Endothelial cell (in vitro differentiated cells): ENCODE data around the gene PKIB. TPM values are rescaled to one million over a fixed set of nuclear protein-coding genes. Genes with fewer than 3 reads are reported as not detected.

Experiments
- DNase-seq: peaks from one replicate; pipeline ENCODE4 v3.0.0; 2021; ENCODE audit warnings: low spot score
- H3K27ac Mint-ChIP-seq: one replicate; pipeline ENCODE4 v1.8.0; 2021; ENCODE audit warnings: mixed read lengths, inconsistent platforms; ENCODE audit not compliant: unreplicated experiment
- H3K27me3 Mint-ChIP-seq: one replicate; pipeline ENCODE4 v1.8.0; 2021; ENCODE audit warnings: mild to moderate bottlenecking, moderate library complexity, mixed read lengths, inconsistent platforms; ENCODE audit not compliant: unreplicated experiment
- H3K36me3 Mint-ChIP-seq: one replicate; pipeline ENCODE4 v1.8.0; 2021; ENCODE audit warnings: mild to moderate bottlenecking, low read depth, mixed read lengths, inconsistent platforms; ENCODE audit not compliant: unreplicated experiment
- H3K4me1 Mint-ChIP-seq: one replicate; pipeline ENCODE4 v1.8.0; 2021; ENCODE audit warnings: mild to moderate bottlenecking, mixed read lengths, inconsistent platforms; ENCODE audit not compliant: unreplicated experiment
- H3K4me3 Mint-ChIP-seq: one replicate; pipeline ENCODE4 v1.8.0; 2021; ENCODE audit warnings: mild to moderate bottlenecking, mixed read lengths, inconsistent platforms; ENCODE audit not compliant: unreplicated experiment
- H3K9me3 Mint-ChIP-seq: one replicate; pipeline ENCODE4 v1.8.0; 2021; ENCODE audit warnings: mixed read lengths, inconsistent platforms; ENCODE audit not compliant: unreplicated experiment
- total RNA-seq: library from RNA; stranded (reverse); fragmentation: NEBNext Ultra II Directional; extraction: Animal tissue kit (Norgen Biotek cat#: 25700); gene quantifications from one replicate; pipeline ENCODE4 v1.2.1, GENCODE V29; 2021; ENCODE audit not compliant: unreplicated experiment
- TF ChIP-seq, protein P1 (sequence below): fragments of 200-600 bp; sonication (generic); IDR thresholded peaks from one replicate; pipeline ENCODE4 v1.5.0; 2021; ENCODE audit warnings: antibody characterized with exemption; ENCODE audit not compliant: unreplicated experiment

The PKIB gene
- total RNA-seq, 1 donor from 2014 or later = 38.5 TPM

DNA sequence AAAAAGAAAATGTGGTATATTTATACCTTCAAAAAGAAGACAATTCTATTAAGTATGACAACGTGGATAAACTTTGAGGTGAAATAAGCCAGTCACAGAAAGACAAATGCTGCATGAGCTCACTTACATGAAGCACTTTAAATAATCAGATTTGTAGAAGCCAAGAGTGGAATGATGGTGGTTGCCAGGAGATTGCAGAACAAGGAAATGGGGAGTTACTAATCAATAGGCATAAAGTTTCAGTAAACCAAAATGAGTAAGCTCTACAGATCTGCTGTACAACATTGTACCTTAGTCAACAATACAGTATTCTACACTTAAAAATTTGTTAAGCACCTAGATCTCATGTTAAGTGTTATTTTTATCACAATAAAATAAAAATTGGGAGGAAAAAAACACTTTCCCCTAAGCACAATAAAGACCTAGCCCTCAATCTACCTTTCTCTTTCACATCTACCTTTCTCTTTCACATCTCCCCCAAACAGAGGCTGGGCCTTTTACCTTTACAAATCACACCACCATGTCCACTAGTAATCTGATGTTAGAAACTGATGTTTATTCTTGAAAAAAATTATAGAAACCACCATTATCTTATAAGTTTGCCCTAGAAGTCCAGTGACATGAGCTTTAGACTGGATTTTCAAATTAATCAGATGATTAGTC, 73.9 kb downstream of the PKIB start:
- Mint-ChIP-seq H3K27me3 (no peaks in the 10 kb centered on the region), H3K4me3 (no peak overlapping the region), H3K9me3 (no peaks in the 10 kb centered on the region), H3K36me3 (peaks cover 4% of the 10 kb centered on the region), H3K4me1 (peaks cover 3% of the 10 kb centered on the region), H3K27ac (no peak overlapping the region)
- TF ChIP-seq, protein P1, sequence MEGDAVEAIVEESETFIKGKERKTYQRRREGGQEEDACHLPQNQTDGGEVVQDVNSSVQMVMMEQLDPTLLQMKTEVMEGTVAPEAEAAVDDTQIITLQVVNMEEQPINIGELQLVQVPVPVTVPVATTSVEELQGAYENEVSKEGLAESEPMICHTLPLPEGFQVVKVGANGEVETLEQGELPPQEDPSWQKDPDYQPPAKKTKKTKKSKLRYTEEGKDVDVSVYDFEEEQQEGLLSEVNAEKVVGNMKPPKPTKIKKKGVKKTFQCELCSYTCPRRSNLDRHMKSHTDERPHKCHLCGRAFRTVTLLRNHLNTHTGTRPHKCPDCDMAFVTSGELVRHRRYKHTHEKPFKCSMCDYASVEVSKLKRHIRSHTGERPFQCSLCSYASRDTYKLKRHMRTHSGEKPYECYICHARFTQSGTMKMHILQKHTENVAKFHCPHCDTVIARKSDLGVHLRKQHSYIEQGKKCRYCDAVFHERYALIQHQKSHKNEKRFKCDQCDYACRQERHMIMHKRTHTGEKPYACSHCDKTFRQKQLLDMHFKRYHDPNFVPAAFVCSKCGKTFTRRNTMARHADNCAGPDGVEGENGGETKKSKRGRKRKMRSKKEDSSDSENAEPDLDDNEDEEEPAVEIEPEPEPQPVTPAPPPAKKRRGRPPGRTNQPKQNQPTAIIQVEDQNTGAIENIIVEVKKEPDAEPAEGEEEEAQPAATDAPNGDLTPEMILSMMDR = no peak
- no peak for DNase-seq

- Mint-ChIP-seq H3K36me3 (peaks cover 4% of the 10 kb centered on the region), H3K9me3 (no peaks in the 10 kb centered on the region), H3K27ac (no peak overlapping the region), H3K4me3 (no peak overlapping the region), H3K4me1 (peaks cover 8% of the 10 kb centered on the region), H3K27me3 (peaks cover 2% of the 10 kb centered on the region)
- TF ChIP-seq, protein P1 = no peak
- no peak for DNase-seq
Measured at GRCh38 chr6:122692175-122692598, 82.0 kb downstream of the PKIB start.

DNA sequence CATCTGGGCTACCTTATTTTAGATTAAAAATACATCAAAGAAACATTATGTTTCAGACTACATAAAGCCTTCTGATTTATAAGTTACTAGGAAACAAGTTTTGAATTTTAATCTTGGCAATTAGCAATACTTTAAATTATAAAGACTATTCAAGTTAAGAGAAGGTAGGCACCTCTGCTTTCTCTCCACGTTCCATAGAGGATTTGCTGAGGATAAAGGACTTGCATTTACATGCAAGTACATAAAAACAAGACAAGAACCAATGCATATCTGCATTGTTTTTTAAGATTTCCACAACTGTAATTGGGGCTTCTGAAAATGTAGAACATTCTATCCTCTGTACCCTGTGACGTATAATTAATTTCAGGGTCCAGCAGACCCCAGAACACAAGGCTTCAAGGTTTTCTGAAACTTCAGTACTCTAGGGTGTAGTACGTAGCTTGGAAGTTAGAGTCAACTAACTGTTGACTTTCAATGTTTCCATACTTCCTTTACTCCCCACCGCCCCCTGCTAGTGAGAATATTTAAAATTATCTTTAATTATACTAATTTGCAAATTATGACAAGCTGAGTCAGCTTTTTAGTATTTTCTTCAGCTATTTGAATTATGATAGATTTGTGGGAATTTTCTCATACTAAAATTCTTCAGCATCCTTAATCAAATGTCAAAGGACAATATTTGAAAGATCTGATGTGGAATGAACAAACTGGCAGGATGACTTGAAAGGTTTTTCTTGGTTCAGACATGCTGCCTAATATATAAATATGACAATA, 82.8 kb downstream of the PKIB start:
- H3K9me3 Mint-ChIP-seq = no peaks in the 10 kb centered on the region
- peaks cover 4% of the 10 kb centered on the region for H3K36me3 Mint-ChIP-seq
- DNase-seq = no peak
- no peak overlapping the region for H3K4me3 Mint-ChIP-seq
- no peak overlapping the region for H3K27ac Mint-ChIP-seq
- H3K4me1 Mint-ChIP-seq = peaks cover 8% of the 10 kb centered on the region
- TF ChIP-seq, protein P1 = no peak
- H3K27me3 Mint-ChIP-seq = peaks cover 2% of the 10 kb centered on the region

DNA sequence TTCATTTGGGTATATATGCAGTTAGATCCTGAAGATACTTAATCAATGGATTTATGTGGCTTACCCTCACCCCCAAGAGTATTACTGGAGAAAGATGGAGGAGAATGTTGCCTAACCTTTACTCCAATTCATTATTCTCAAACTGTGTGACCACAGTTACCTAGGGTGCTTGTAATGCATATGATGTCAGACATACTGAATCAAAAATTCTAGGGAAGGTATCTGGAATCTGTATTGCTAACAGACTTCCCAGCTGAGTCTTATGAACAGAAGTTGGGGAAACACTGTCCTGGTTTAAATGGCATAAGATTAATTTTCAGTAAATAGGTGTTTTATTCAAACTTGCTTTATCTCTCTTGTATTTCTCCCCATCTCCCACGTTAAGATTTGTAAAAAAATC, 83.9 kb downstream of the PKIB start:
- H3K27ac Mint-ChIP-seq = no peak overlapping the region
- peaks cover 4% of the 10 kb centered on the region for H3K36me3 Mint-ChIP-seq
- H3K27me3 Mint-ChIP-seq = peaks cover 2% of the 10 kb centered on the region
- no peak for DNase-seq
- H3K4me1 Mint-ChIP-seq = peaks cover 8% of the 10 kb centered on the region
- no peak overlapping the region for H3K4me3 Mint-ChIP-seq
- TF ChIP-seq, protein P1 = no peak
- no peaks in the 10 kb centered on the region for H3K9me3 Mint-ChIP-seq

DNA sequence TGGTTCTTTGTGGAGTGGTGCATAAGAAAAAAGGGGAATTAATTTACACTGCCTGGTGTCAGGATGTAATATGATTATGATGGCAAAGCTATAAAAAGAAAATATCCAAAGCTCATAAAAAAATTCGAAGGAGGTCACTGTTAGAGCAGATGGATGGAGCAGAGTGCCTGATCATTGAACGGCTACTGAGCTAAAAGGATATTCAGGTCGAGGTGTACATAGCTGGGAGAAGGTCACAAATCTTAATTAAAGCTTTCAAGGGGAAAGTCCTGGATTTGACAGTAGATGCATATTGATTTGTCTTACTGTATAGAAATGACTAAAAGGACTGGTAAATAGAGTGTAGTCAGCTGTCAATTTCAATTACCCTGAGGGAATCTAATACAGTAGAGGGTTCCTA, 84.4 kb downstream of the PKIB start:
- DNase-seq = no peak
- Mint-ChIP-seq H3K4me1 (peaks cover 8% of the 10 kb centered on the region), H3K27me3 (peaks cover 2% of the 10 kb centered on the region), H3K9me3 (no peaks in the 10 kb centered on the region), H3K36me3 (peaks cover 4% of the 10 kb centered on the region), H3K27ac (no peak overlapping the region), H3K4me3 (no peak overlapping the region)
- TF ChIP-seq, protein P1 = no peak
